IPS-18c (cell line): ENCODE results near the gene CXorf58.
"Not testable (repeated sequence)": the region's sequence is repeated elsewhere in the genome, so short reads cannot be mapped to it uniquely, and the experiment has no call there.

Experiments
- H3K4me3 ChIP-seq: 2 replicates; pipeline ENCODE4 v1.7.0; 2013; ENCODE audit warnings: low read depth, mild to moderate bottlenecking, low read length, moderate library complexity; ENCODE audit not compliant: insufficient read depth
- H3K9me3 ChIP-seq: one replicate; pipeline ENCODE4 v1.6.1; 2013; ENCODE audit warnings: mild to moderate bottlenecking, low read length, moderate library complexity; ENCODE audit not compliant: control insufficient read depth, insufficient read depth

CXorf58 gene

GRCh38 chrX:23896539-23896938, 11.3 kb upstream of the CXorf58 start:
- not testable (repeated sequence) for H3K9me3 ChIP-seq, H3K4me3 ChIP-seq

- Histone ChIP-seq H3K4me3 (no peak overlapping the region), H3K9me3 (no peaks in the 10 kb centered on the region)
Measured at GRCh38 chrX:23896981-23897380, 10.8 kb upstream of the CXorf58 start.

- Histone ChIP-seq H3K4me3 (no peak overlapping the region), H3K9me3 (no peaks in the 10 kb centered on the region)
Measured at GRCh38 chrX:23898412-23898959, 9.3 kb upstream of the CXorf58 start.

- Histone ChIP-seq H3K4me3 (no peak overlapping the region), H3K9me3 (no peaks in the 10 kb centered on the region)
Measured at GRCh38 chrX:23900220-23900797, 7.5 kb upstream of the CXorf58 start.

GRCh38 chrX:23901060-23901459, 6.7 kb upstream of the CXorf58 start:
- no peak overlapping the region for H3K4me3 ChIP-seq

GRCh38 chrX:23901805-23902204, 6.0 kb upstream of the CXorf58 start:
- H3K4me3 ChIP-seq: no peak overlapping the region
- H3K9me3 ChIP-seq: no peaks in the 10 kb centered on the region

More at GRCh38 chrX:23901060-23901459, 6.7 kb upstream of the CXorf58 start:
- no peaks in the 10 kb centered on the region for H3K9me3 ChIP-seq

GRCh38 chrX:23902419-23902818, 5.4 kb upstream of the CXorf58 start:
- Histone ChIP-seq H3K4me3 (no peak overlapping the region), H3K9me3 (no peaks in the 10 kb centered on the region)

- no peaks in the 10 kb centered on the region for H3K9me3 ChIP-seq
- no peak overlapping the region for H3K4me3 ChIP-seq
Measured at GRCh38 chrX:23904096-23904495, 3.7 kb upstream of the CXorf58 start.

GRCh38 chrX:23907111-23907497, 702 bp upstream of the CXorf58 start:
- peaks cover 2% of the 10 kb centered on the region for H3K9me3 ChIP-seq
- H3K4me3 ChIP-seq: peak overlapping the region; percentile 81

GRCh38 chrX:23908219-23909004, 606 bp downstream of the CXorf58 start:
- Histone ChIP-seq H3K4me3 (no peak overlapping the region), H3K9me3 (peaks cover 2% of the 10 kb centered on the region)

GRCh38 chrX:23911126-23911835, 3.5 kb downstream of the CXorf58 start:
- H3K4me3 ChIP-seq: no peak overlapping the region
- peaks cover 2% of the 10 kb centered on the region for H3K9me3 ChIP-seq

GRCh38 chrX:23919148-23919547, 11.3 kb downstream of the CXorf58 start:
- H3K4me3 ChIP-seq: no peak overlapping the region

GRCh38 chrX:23919706-23920320, 12.0 kb downstream of the CXorf58 start:
- no peaks in the 10 kb centered on the region for H3K9me3 ChIP-seq
- no peak overlapping the region for H3K4me3 ChIP-seq

More at GRCh38 chrX:23919148-23919547, 11.3 kb downstream of the CXorf58 start:
- H3K9me3 ChIP-seq: no peaks in the 10 kb centered on the region

- H3K4me3 ChIP-seq: no peak overlapping the region
- no peaks in the 10 kb centered on the region for H3K9me3 ChIP-seq
Measured at GRCh38 chrX:23926015-23926414, 18.2 kb downstream of the CXorf58 start.

- no peak overlapping the region for H3K4me3 ChIP-seq
- no peaks in the 10 kb centered on the region for H3K9me3 ChIP-seq
Measured at GRCh38 chrX:23930894-23931604, 23.2 kb downstream of the CXorf58 start.

GRCh38 chrX:23932046-23932445, 24.2 kb downstream of the CXorf58 start:
- Histone ChIP-seq H3K4me3 (no peak overlapping the region), H3K9me3 (no peaks in the 10 kb centered on the region)

GRCh38 chrX:23935106-23935505, 27.3 kb downstream of the CXorf58 start:
- H3K9me3 ChIP-seq: no peaks in the 10 kb centered on the region
- H3K4me3 ChIP-seq: no peak overlapping the region
